SK-N-SH treated with all-trans-retinoic acid at 6 μM for 48 hours (cell line): Measurements from ENCODE around the gene CST2.
"Not testable (repeated sequence)": the region's sequence is repeated elsewhere in the genome, so short reads cannot be mapped to it uniquely, and the experiment has no call there.

Experiments
- BACH2 ChIP-seq: fragments of 250-450 bp; sonication (Bioruptor Pico); IDR thresholded peaks from 2 replicates; pipeline ENCODE4 v1.9.0; 2021; ENCODE audit warnings: mild to moderate bottlenecking, borderline replicate concordance
- CSDC2 ChIP-seq: fragments of 250-450 bp; sonication (Bioruptor Pico); IDR thresholded peaks from 2 replicates; pipeline ENCODE4 v1.5.0; 2020; ENCODE audit warnings: mild to moderate bottlenecking, moderate library complexity
- ESRRG ChIP-seq: fragments of 250-450 bp; sonication (Bioruptor Pico); IDR thresholded peaks from 2 replicates; pipeline ENCODE4 v1.6.1; 2021; ENCODE audit warnings: mild to moderate bottlenecking
- GLIS3 ChIP-seq: fragments of 250-450 bp; sonication (Bioruptor Pico); IDR thresholded peaks from 2 replicates; pipeline ENCODE4 v1.5.0; 2020; ENCODE audit warnings: mild to moderate bottlenecking, moderate library complexity
- TOX ChIP-seq: fragments of 250-450 bp; sonication (Bioruptor Pico); IDR thresholded peaks from 2 replicates; pipeline ENCODE4 v1.8.0; 2021; ENCODE audit warnings: mild to moderate bottlenecking, moderate library complexity, borderline replicate concordance
- ZFP30 ChIP-seq: fragments of 450-650 bp; formaldehyde crosslinking; IDR thresholded peaks from 2 replicates; pipeline ENCODE4 v1.5.0; 2022; ENCODE audit warnings: mild to moderate bottlenecking, moderate library complexity
- TF ChIP-seq, protein P1 (sequence below): fragments of 250-450 bp; sonication (Bioruptor Pico); IDR thresholded peaks from 2 replicates; pipeline ENCODE4 v1.8.0; 2020; ENCODE audit warnings: mild to moderate bottlenecking, moderate library complexity, borderline replicate concordance

DNA sequence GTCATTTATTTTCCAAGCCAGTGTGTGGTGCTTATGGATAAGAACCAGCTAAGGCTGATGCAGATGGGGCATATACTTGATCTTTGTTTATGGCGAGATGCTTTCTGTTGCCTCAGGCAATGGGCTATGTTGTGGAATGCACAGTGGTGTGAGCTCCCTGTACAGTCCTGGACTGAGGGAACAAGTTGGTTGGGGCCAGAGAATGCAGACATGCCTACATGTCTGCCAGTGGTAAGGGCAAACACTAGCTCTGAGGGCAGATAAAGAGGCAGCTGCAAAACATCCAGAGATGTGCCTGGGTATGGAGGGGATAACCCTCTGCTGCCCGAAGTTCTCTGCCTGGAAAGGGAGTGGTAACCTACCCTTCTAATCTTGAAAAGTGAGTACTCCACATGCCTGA is 16.2 kb downstream of the CST2 start:
- not testable (repeated sequence) for TF ChIP-seq TOX, ZFP30, GLIS3, ESRRG, BACH2, CSDC2 (CRISPR knock-in tag)
- TF ChIP-seq, protein P1, sequence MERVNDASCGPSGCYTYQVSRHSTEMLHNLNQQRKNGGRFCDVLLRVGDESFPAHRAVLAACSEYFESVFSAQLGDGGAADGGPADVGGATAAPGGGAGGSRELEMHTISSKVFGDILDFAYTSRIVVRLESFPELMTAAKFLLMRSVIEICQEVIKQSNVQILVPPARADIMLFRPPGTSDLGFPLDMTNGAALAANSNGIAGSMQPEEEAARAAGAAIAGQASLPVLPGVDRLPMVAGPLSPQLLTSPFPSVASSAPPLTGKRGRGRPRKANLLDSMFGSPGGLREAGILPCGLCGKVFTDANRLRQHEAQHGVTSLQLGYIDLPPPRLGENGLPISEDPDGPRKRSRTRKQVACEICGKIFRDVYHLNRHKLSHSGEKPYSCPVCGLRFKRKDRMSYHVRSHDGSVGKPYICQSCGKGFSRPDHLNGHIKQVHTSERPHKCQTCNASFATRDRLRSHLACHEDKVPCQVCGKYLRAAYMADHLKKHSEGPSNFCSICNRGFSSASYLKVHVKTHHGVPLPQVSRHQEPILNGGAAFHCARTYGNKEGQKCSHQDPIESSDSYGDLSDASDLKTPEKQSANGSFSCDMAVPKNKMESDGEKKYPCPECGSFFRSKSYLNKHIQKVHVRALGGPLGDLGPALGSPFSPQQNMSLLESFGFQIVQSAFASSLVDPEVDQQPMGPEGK (CRISPR knock-in tag) = not testable (repeated sequence)
